Bronchial epithelial cell (primary cell): ENCODE results near the gene VCL. TPM values are rescaled to one million over a fixed set of nuclear protein-coding genes. Genes with fewer than 3 reads are reported as not detected.
"Not testable (repeated sequence)": the region's sequence is repeated elsewhere in the genome, so short reads cannot be mapped to it uniquely, and the experiment has no call there.

Experiments used
- DNase-seq: peaks from one replicate; pipeline ENCODE4 v3.0.0-alpha.2; 2010; ENCODE audit warnings: low read depth
- FAIRE-seq: peaks from 2 replicates; lab custom pipeline; 2011; peaks lifted over from hg19 to GRCh38; lab: Jason Lieb, UNC
- H3K27me3 ChIP-seq: 2 replicates; pipeline ENCODE4 v1.5.1; 2011; ENCODE audit warnings: low read length; ENCODE audit not compliant: control insufficient read depth, insufficient read depth
- H3K36me3 ChIP-seq: 2 replicates; pipeline ENCODE4 v1.5.1; 2011; ENCODE audit warnings: low read length; ENCODE audit not compliant: control insufficient read depth, insufficient read depth
- H3K4me3 ChIP-seq: 2 replicates; pipeline ENCODE4 v1.5.1; 2011; ENCODE audit warnings: mild to moderate bottlenecking, low read depth, low read length, control low read depth
- total RNA-seq: library from RNA; depleted of rRNA; stranded (reverse); fragments of >200 nt; gene quantifications from 2 replicates; pipeline ENCODE4 v1.2.1, GENCODE V29; 2014
- TF ChIP-seq, protein P1 (sequence below): IDR thresholded peaks from 2 replicates; pipeline ENCODE4 v1.5.1; 2011; ENCODE audit warnings: mild to moderate bottlenecking, moderate library complexity, low read length, control low read depth, inconsistent platforms; ENCODE audit not compliant: insufficient read depth, severe bottlenecking

VCL gene
- total RNA-seq, 1 donor from 2014 or later = 40.8 TPM

DNA sequence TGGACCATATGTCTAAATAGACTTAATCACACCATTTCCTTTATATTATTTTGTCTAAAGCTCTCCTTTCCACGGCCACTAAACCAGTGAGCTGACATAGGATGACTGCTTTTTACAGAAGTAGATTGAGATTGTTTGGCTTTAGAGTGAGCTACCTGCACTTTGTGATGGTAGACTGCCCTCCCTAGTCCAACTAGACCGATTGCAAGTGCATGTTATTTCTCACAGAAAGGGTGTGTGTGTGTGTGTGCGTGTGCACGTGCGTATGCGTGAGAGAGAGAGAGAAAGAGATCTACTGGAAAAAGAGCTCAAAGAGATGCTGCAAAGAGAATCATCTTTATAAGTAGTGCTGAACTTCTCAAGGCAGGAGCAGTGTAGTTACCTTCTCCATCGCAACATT lies 60.7 kb downstream of the VCL start:
- Histone ChIP-seq H3K4me3 (no peak overlapping the region), H3K36me3 (no peaks in the 10 kb centered on the region), H3K27me3 (no peaks in the 10 kb centered on the region)
- DNase-seq = no peak
- TF ChIP-seq, protein P1, sequence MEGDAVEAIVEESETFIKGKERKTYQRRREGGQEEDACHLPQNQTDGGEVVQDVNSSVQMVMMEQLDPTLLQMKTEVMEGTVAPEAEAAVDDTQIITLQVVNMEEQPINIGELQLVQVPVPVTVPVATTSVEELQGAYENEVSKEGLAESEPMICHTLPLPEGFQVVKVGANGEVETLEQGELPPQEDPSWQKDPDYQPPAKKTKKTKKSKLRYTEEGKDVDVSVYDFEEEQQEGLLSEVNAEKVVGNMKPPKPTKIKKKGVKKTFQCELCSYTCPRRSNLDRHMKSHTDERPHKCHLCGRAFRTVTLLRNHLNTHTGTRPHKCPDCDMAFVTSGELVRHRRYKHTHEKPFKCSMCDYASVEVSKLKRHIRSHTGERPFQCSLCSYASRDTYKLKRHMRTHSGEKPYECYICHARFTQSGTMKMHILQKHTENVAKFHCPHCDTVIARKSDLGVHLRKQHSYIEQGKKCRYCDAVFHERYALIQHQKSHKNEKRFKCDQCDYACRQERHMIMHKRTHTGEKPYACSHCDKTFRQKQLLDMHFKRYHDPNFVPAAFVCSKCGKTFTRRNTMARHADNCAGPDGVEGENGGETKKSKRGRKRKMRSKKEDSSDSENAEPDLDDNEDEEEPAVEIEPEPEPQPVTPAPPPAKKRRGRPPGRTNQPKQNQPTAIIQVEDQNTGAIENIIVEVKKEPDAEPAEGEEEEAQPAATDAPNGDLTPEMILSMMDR = no peak
- FAIRE-seq = no peak

DNA sequence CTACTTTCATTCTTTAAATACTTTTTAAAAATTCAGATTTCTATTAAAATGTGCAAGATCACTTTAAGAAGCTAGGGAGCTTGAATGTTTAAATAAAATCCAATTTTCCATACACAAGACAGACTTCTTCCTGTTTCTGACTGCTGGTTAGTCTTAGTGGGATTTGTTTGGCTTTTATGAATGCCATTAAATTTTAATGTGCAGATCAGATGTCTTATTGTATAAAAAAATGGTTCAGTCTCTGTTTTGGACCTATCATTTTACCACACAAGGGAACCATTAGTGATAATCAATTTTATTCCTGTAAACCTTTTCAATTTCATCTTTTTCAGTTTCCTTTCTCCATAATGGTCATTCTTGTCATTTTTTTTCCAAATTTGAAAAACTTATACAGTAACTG lies 63.2 kb downstream of the VCL start:
- FAIRE-seq = no peak

DNA sequence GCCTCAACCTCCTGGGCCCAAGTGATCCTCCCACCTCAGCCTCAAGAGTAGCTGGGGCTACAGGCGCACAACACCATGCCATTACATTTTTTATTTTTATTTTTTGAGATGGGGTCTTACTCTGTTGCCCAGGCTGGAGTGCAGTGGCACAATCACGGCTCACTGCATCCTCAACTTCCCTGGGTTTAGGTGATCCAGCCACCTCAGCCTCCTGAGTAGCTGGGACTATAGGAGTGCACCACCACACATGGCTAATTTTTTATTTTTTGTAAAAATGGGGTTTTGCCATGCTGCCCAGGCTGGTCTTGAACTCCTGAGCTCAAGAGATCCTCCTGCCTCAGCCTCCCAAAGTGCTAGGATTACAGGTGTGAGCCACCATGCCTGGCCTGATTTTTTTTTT lies 64.1 kb downstream of the VCL start:
- not testable (repeated sequence) for DNase-seq, H3K36me3 ChIP-seq, H3K27me3 ChIP-seq, FAIRE-seq, H3K4me3 ChIP-seq

More for the DNA sequence above, 63.2 kb downstream of the VCL start:
- TF ChIP-seq, protein P1 = no peak
- Histone ChIP-seq H3K4me3 (no peak overlapping the region), H3K27me3 (no peaks in the 10 kb centered on the region), H3K36me3 (no peaks in the 10 kb centered on the region)
- DNase-seq = no peak

DNA sequence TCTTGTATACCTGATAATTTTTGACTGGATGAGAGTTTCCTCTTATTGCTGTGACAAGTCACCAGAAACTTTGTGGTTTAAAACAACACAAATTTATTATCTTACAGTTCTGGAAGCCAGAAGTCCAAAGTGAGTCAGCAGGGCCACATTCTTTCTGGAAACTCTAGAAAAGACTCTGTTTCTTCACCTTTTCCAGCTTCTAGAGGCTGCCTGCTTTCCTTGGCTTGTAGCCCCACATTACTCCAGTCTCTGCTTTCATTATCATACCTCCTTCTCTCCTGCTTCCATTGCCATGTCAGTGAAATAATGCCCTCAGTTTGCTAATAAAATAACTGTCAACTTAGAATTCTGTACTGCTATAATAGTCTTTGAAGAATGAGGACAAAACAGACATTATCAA lies 65.3 kb downstream of the VCL start:
- FAIRE-seq (no peak), DNase-seq (no peak)
- Histone ChIP-seq H3K27me3 (no peaks in the 10 kb centered on the region), H3K4me3 (no peak overlapping the region), H3K36me3 (no peaks in the 10 kb centered on the region)
- TF ChIP-seq, protein P1 = no peak

DNA sequence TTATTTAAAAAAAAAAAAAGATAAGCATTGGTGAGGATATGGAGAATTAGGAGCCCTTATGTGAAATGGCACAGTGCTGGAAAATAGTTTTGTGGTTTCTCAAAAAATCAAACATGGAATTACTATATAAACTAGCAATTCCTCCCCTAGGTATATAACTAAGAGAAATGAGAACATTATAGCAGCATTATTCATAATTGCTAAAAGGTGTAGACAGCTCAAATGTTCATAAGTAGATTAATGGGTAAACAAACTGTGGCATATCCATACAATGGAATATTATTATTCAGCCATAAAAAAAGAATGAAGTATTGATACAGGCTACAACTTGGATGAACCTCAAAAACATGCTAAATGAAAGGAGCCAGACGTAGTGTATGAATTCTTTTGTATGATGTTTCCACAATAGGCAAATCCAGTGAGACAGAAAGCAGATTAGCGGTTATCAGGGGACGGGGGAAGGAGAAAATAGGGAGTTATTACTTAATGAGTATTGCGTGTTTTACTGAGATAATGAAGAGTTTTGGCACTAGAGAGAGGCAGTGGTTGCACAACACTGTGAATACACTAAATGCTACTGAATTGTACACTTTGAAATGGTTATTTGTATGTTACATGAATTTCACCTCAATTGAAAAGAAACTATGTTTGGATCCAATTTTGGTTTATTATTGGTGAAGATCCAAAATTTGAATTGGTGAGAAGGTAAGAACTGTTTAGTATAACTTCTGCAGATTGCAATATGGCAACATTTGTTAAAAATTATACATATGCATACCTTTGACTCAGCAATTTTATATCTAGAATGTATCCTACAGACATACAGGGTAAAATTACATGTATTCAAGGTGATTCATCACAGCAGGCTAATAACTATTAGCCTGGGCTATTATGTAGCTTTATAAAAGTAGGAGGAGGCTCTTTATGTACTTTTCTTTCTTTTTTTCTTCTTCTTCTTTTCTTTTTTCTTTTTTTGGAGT lies 69.7 kb downstream of the VCL start:
- FAIRE-seq (no peak), DNase-seq (peak; percentile 33)
- TF ChIP-seq, protein P1 = no peak
- peaks cover 10% of the 10 kb centered on the region for H3K36me3 ChIP-seq
- no peak overlapping the region for H3K4me3 ChIP-seq
- no peaks in the 10 kb centered on the region for H3K27me3 ChIP-seq

DNA sequence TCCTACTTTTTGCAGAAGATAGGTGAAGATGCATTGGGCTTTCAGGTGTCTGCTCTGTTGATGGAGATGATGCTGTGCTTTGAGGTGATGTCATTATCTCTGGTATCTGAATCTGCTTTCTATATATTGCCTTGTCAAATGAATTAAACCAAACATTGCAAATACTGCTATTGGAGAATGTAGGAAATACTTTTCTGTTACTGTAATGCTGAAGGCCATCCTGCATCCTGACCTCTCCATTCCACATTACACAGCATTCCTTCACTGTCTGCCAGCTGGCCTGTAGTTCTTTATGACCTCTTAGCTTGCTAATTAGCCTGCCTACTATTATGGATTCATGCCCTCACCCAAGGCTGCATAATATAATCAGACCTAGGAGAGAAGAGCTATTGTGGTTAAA lies 73.2 kb downstream of the VCL start:
- Histone ChIP-seq H3K4me3 (no peak overlapping the region), H3K36me3 (peaks cover 17% of the 10 kb centered on the region), H3K27me3 (no peaks in the 10 kb centered on the region)
- TF ChIP-seq, protein P1 = no peak
- no peak for FAIRE-seq
- no peak for DNase-seq
